NT2/D1 (cell line): ENCODE measurements around the gene SCAMP4.

Experiments
- SUZ12 ChIP-seq: IDR thresholded peaks from 2 replicates; pipeline ENCODE4 v1.6.1; 2011; ENCODE audit not compliant: insufficient read length, insufficient read depth; ENCODE audit errors: extremely low read depth
- YY1 ChIP-seq: IDR thresholded peaks from 2 replicates; pipeline ENCODE4 v1.6.1; 2011; ENCODE audit not compliant: insufficient read length, insufficient read depth
- ZNF274 ChIP-seq: IDR thresholded peaks from 2 replicates; pipeline ENCODE4 v1.6.1; 2011; ENCODE audit warnings: mild to moderate bottlenecking, low read depth, low read length

DNA sequence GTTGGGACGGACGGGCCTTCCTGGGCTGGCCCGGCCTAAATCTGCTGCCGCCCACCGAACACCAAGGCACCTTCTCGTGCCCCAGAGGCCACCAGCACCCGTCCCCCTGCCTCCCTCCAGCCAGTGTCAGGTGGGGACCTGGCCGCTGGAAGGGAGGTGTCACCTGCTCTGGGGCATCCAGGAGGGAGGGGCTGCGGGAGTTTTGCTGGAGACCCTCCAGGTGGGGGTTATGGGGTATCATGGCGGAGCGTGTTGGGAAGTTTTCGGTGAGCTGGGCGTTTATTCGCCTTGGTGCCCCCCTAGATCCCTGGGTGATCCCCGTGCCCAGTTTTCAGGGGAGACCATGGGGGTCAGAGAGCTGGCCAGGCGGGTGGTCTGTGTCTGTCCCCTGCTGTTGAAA lies 45.4 kb downstream of the SCAMP4 start:
- TF ChIP-seq YY1 (no peak), ZNF274 (no peak), SUZ12 (no peak)
